ENCODE data around the gene DNAH5. TPM values are rescaled to one million over a fixed set of nuclear protein-coding genes. Genes with fewer than 3 reads are reported as not detected.

The DNAH5 gene
- total and polyA plus RNA-seq, 2 of the 13 experiments (the other 11 are each of a cell fraction or from before 2014, with no cell fraction given) = 0.09 TPM

DNA sequence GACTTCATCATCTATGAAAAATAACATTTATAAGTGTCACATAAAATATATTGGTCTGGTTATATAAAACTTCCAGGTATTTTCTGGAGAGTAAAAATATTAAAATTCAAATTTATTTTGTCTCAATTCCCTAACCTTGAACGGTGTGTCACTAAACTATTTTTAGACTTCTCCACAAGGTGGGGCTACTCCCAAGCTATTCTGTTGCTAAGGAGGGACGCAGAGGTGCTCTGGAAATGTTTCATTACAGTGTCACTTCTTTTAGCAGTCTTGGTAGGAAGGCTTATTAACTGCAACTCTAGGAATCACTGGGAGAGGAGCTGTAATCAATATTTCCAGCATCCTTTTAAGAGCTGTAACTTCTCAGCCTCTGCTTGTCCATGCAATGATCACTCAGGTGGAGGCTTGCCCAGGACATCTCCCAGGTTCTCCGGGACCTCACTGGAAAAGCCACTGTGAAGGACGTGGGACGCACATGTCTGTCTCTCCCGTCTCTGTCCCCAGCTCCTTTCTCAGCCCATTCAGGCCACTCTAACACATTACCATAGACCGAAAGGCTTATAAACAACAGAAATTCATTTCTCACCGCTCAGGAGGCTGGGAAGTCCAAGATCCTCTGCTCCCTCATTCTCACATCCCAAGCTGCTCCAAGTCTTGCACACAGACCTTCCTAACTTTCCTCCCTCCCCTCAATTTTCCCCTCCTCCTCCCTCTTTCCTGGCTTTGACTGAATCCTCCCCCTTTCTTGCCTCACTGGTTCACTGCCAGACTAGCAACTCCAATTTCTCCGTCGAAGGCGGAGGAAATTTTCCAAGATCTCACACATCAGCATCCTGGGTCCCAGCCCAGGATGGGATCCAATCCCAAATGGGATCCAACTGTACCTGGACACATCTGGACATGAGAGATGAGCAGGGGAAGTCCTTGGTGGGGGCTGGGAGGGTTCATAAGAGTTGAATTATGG is 32.7 kb upstream of the DNAH5 start (continued):
- TF ChIP-seq WIZ (CRISPR knock-in tag; IDR thresholded peaks at IDR 0.05) = no peak
- TF ChIP-seq ZNF510 (CRISPR knock-in tag; IDR thresholded peaks at IDR 0.05; ENCODE audit: low read depth) = no peak
- peak; percentile 58; the same call in 1 of the 2 replicates for TF ChIP-seq RFX5 (IDR thresholded peaks at IDR 0.05; ENCODE audit: low read depth, low read length)
- TF ChIP-seq ZNF547 (CRISPR knock-in tag; IDR thresholded peaks at IDR 0.05) = no peak
- TF ChIP-seq, protein P1, sequence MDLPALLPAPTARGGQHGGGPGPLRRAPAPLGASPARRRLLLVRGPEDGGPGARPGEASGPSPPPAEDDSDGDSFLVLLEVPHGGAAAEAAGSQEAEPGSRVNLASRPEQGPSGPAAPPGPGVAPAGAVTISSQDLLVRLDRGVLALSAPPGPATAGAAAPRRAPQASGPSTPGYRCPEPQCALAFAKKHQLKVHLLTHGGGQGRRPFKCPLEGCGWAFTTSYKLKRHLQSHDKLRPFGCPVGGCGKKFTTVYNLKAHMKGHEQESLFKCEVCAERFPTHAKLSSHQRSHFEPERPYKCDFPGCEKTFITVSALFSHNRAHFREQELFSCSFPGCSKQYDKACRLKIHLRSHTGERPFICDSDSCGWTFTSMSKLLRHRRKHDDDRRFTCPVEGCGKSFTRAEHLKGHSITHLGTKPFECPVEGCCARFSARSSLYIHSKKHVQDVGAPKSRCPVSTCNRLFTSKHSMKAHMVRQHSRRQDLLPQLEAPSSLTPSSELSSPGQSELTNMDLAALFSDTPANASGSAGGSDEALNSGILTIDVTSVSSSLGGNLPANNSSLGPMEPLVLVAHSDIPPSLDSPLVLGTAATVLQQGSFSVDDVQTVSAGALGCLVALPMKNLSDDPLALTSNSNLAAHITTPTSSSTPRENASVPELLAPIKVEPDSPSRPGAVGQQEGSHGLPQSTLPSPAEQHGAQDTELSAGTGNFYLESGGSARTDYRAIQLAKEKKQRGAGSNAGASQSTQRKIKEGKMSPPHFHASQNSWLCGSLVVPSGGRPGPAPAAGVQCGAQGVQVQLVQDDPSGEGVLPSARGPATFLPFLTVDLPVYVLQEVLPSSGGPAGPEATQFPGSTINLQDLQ (CRISPR knock-in tag; IDR thresholded peaks at IDR 0.05) = no peak
- TF ChIP-seq MXI1 (IDR thresholded peaks at IDR 0.05; ENCODE audit: borderline replicate concordance, low read depth, low read length) = no peak
- no peak for TF ChIP-seq ZNF317 (CRISPR knock-in tag; IDR thresholded peaks at IDR 0.05)
- TF ChIP-seq, protein P2, sequence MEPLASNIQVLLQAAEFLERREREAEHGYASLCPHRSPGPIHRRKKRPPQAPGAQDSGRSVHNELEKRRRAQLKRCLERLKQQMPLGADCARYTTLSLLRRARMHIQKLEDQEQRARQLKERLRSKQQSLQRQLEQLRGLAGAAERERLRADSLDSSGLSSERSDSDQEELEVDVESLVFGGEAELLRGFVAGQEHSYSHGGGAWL (CRISPR knock-in tag; IDR thresholded peaks at IDR 0.05) = no peak
- TF ChIP-seq SMC3 (IDR thresholded peaks at IDR 0.05; ENCODE audit: low read length) = peak; percentile 34; the same call in 1 of the 2 replicates
- no peak for TF ChIP-seq NBN (conservative IDR thresholded peaks at IDR 0.05)
- no peak for TF ChIP-seq ZMYM2 (CRISPR knock-in tag; IDR thresholded peaks at IDR 0.05)
- TF ChIP-seq ZNF556 (CRISPR knock-in tag; IDR thresholded peaks at IDR 0.05; ENCODE audit: borderline replicate concordance) = no peak
- no peak for TF ChIP-seq HOXA3 (CRISPR knock-in tag; IDR thresholded peaks at IDR 0.05)
- no peak for TF ChIP-seq ZSCAN21 (CRISPR knock-in tag; IDR thresholded peaks at IDR 0.05; ENCODE audit: borderline replicate concordance)
- TF ChIP-seq STAG1 (CRISPR knock-in tag; IDR thresholded peaks at IDR 0.05) = peak; percentile 73
- TF ChIP-seq, protein P3, sequence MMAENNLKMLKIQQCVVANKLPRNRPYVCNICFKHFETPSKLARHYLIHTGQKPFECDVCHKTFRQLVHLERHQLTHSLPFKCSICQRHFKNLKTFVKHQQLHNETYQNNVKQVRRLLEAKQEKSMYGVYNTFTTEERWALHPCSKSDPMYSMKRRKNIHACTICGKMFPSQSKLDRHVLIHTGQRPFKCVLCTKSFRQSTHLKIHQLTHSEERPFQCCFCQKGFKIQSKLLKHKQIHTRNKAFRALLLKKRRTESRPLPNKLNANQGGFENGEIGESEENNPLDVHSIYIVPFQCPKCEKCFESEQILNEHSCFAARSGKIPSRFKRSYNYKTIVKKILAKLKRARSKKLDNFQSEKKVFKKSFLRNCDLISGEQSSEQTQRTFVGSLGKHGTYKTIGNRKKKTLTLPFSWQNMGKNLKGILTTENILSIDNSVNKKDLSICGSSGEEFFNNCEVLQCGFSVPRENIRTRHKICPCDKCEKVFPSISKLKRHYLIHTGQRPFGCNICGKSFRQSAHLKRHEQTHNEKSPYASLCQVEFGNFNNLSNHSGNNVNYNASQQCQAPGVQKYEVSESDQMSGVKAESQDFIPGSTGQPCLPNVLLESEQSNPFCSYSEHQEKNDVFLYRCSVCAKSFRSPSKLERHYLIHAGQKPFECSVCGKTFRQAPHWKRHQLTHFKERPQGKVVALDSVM (CRISPR knock-in tag; IDR thresholded peaks at IDR 0.05) = no peak
- TF ChIP-seq, protein P4, sequence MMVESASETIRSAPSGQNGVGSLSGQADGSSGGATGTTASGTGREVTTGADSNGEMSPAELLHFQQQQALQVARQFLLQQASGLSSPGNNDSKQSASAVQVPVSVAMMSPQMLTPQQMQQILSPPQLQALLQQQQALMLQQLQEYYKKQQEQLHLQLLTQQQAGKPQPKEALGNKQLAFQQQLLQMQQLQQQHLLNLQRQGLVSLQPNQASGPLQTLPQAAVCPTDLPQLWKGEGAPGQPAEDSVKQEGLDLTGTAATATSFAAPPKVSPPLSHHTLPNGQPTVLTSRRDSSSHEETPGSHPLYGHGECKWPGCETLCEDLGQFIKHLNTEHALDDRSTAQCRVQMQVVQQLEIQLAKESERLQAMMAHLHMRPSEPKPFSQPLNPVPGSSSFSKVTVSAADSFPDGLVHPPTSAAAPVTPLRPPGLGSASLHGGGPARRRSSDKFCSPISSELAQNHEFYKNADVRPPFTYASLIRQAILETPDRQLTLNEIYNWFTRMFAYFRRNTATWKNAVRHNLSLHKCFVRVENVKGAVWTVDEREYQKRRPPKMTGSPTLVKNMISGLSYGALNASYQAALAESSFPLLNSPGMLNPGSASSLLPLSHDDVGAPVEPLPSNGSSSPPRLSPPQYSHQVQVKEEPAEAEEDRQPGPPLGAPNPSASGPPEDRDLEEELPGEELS (CRISPR knock-in tag; IDR thresholded peaks at IDR 0.05) = no peak
- no peak for TF ChIP-seq TCF7 (IDR thresholded peaks at IDR 0.05; ENCODE audit: low read depth)
- TF ChIP-seq ZSCAN12 (CRISPR knock-in tag; IDR thresholded peaks at IDR 0.05) = no peak
- TF ChIP-seq CC2D1A (CRISPR knock-in tag; IDR thresholded peaks at IDR 0.05) = no peak
